HG03045 (cell line): Measurements from ENCODE around the gene SHROOM3.
"Not testable (repeated sequence)": the region's sequence is repeated elsewhere in the genome, so short reads cannot be mapped to it uniquely, and the experiment has no call there.

Experiments used
- ATAC-seq: cut with Tn5 transposase; IDR thresholded peaks from one replicate; pipeline ENCODE4 v1.9.1; 2021; ENCODE audit warnings: mild to moderate bottlenecking, moderate library complexity; ENCODE audit not compliant: unreplicated experiment

SHROOM3 gene

GRCh38 chr4:76712564-76712963 lies 277.5 kb downstream of the SHROOM3 start:
- ATAC-seq: no peak

GRCh38 chr4:76714226-76714625 lies 279.2 kb downstream of the SHROOM3 start:
- ATAC-seq: no peak

DNA sequence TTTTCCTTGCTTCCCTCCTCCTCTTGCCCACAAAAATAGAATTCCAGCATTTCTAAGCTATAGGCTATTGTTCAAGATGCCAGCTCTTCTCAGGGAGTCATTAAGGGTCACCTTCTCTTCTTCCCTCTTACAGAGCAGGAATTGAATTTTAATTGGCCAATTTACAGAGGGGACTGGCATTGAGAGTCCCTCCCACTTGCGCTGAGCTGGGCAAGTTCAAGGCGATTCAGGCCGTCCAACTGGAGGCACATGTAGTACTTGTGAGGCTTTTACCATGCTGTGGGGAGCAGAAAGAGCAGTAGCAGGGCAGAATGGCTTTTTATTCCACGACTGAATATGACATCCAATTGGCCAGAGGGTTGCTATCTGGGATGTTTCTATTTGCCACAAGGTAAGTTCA lies 281.0 kb downstream of the SHROOM3 start:
- ATAC-seq: no peak

DNA sequence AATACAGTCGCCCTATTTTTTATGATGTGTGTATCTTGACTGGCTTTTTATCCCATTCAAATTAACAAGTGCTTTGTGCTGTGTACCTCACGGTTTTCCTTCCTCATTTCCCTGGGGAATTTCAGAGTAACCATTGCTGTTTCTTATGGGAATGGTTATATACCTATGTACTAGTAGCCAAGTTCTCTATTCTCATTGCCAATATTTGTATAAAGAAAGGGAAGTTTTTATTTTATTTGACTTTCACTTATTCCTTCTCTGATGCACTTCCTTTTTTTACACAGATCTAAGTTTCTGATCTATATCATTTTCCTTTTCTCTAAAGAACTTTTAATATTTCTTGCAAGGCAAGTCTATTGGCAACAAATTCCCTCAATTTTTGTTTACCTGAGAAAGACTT lies 281.6 kb downstream of the SHROOM3 start:
- ATAC-seq: no peak

GRCh38 chr4:76717431-76717830 lies 282.4 kb downstream of the SHROOM3 start:
- no peak for ATAC-seq

GRCh38 chr4:76718021-76718420 lies 283.0 kb downstream of the SHROOM3 start:
- no peak for ATAC-seq

DNA sequence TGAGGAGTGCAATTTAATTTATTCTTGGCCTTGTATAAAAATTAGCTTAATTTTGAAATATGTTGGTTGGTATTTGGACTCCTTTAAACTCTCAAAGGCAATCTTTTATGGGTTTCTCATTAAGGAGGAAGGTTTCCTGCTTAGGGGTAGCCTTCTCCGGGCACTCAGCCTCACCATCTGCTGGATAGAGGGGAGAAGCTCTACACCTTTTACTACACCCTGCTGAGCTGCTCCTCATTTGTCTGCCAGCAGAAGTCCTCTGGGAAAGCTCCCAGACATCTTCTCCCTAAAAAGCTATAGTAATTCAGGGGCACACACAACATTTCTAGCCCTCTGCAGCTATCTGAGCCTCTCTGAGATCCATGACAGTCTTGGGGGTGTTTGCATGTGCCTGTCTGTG lies 283.8 kb downstream of the SHROOM3 start:
- no peak for ATAC-seq

DNA sequence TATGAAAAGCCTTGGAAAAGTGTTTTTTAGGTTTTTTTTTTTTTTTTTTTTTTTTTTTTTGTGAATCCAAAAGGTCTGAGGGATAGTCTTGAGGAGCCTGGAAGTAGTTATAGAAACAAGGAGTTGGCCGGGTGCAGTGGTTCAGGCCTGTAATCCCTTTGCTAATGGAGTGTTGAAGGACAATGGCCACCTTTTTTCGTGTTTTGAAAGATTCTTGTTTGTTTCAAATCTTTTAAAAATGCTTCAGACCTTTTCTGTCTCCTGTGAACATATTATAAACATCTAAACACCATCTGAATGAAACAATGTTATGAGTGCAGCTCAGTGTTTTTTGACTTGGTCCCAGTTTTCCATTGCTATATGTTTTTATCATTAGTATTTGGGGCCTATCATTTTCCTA lies 285.1 kb downstream of the SHROOM3 start:
- no peak for ATAC-seq

DNA sequence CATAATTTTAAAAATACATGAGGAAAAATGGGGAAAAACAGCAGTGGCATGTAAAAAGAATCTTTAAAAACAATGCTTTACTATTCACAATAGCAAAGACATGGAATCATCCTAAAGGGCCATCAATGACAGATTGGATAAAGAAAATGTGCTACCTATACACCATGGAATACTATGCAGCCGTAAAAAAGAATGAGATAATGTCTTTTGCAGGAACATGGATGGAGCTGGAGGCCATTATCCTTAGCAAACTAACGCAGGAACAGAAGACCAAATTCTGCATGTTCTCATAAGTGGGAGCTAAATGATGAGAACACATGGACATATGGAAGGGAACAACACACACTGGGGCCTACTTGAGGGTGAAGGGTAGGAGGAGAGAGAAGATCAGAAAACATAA lies 287.1 kb downstream of the SHROOM3 start:
- not testable (repeated sequence) for ATAC-seq

GRCh38 chr4:76722838-76723237 lies 287.8 kb downstream of the SHROOM3 start:
- no peak for ATAC-seq

DNA sequence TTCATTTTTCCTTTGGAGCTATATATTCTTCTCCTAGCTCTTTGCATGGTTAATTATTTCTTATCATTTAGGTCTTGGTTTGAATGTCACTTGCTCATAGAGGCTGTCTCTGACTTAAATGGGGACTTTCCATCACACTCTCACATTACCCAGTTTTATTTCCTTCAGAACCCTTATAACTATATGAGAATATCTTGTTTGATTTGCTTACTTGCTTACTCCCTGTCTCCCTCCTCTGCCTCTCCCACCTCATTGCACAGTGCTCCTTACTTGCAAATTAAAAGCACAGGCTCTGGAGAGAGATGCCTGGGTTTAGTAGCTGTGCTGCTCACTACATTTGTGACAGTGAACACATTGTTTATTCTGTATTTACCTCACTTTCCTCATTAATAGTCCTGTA lies 288.3 kb downstream of the SHROOM3 start:
- ATAC-seq: no peak

DNA sequence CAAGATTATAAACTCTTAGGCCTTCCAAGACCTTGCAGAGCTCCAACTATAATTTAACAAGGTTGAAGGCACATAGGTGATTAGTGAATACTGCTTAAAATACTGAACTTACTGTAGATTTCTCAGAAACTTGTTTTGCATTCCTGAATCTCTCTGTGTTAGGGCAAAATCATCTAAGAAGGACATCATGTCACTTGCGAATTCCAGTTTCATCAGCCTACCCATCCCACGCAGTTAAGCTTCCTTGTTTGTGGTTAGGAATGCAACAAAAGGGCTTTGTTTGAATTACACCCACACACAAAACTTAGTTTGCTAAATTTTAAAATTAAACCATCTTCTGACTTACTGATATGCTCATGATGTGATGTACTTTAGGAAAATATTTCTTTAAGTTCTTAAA lies 288.9 kb downstream of the SHROOM3 start:
- ATAC-seq: no peak

DNA sequence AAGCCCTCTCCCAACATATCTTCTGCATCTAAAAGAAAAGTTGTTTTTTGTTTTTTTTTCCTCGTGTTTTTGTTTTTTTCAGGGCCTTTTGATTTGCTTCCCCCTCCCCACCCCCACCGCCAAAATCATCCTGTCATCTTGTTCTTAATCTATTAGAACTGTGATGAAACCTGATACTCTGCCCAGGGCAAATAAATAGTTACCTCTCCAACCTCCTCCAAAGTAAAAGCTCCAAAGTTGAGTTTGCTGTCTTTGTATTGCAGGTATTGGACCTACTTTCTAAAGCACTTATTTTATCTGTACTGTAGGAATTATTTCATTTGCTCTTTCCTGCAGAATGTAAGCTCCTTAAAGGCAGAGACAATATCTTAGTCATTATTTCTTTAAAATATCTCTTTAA lies 290.0 kb downstream of the SHROOM3 start:
- no peak for ATAC-seq

DNA sequence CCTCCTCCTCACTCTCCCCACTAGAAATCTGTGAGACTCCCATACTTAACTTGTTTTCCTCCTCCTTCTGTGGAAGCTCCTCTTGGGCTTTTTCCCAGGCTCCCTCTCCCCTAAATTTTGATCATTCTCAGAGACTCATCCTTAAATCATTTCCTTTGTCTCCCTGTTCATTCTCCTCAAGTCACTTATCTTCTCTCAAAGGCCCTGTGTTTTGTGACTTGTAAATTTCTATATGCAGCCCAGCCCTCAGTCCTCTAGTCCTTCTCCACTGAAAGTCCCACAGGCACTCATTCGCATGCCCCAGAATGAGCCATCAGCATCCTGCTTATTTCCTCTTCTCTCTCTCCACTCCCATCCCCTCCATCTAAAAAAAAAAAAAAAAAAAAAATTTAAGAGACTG lies 291.1 kb downstream of the SHROOM3 start:
- no peak for ATAC-seq

DNA sequence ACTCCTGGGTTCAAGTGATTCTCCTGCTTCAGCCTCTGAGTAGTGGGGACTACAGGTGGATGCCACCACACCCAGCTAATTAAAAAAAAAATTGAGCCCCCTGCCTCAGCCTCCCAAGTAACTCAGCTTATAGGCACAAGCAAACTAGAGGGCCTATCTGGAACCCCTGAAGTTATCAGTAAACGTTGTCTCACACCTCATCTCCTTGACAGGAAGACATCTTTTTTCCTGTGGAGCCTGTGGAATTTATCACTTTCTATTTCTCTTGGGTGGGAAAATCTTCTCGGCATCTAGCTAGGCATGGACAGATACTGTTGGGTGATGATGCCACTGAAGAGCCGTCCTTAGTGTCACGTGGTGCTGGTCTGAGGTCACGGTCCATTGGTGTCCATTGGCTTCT lies 291.6 kb downstream of the SHROOM3 start:
- no peak for ATAC-seq

DNA sequence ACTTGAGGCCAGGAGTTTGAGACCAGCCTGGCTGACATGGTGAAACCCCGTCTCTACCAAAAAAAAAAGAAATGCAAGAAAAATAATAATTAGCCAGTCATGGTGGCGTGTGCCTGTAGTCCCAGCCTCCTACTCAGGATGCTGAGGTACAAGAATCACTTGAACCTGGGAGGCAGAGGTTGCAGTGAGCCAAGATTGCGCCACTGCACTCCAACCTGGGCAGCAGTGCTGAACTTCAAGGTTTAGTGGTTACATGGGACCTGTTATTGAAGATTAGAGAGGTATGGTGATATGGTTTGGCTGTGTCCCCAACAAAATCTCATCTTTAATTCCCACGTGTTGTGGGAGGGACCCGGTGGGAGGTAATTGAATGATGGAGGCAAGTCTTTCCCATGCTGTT lies 292.9 kb downstream of the SHROOM3 start:
- not testable (repeated sequence) for ATAC-seq

- ATAC-seq: no peak
Observed at GRCh38 chr4:76729460-76729859, 294.4 kb downstream of the SHROOM3 start.

- ATAC-seq: no peak
Observed at GRCh38 chr4:76729980-76730379, 295.0 kb downstream of the SHROOM3 start.

GRCh38 chr4:76732246-76732645 lies 297.2 kb downstream of the SHROOM3 start:
- ATAC-seq: no peak

DNA sequence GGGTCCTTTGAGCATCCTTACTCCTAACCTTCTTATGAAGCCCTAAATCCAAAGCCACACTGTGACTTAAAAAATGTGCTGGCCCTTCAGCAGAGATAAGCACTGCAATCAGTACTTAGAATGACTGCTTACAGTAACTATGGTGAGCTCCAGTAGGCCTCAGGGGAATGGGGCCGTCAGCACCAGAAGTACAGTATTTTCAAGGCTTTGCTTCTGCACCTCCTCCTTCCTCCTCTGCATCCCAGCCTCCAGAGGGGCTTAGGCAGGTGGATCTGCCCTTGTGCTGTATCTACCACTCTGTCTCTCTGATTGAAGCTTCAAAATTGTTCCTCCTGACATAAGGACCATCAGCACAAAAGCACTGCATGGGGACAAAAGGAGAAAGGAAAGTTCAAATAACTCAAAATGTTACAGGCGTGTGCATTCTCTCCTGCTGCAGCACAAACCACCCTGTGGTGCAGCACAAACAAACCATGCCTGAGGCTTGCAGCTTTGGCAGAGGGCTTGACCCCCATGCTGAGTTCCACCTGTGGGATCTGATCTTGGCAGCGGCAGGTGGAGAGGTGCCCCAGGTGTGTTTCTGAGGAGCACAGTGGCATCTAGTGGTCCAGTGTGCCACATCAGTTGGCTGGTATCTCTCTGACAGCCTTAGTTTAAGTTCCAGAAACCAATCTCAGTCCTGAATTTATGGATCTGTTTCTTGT lies 298.2 kb downstream of the SHROOM3 start:
- no peak for ATAC-seq

DNA sequence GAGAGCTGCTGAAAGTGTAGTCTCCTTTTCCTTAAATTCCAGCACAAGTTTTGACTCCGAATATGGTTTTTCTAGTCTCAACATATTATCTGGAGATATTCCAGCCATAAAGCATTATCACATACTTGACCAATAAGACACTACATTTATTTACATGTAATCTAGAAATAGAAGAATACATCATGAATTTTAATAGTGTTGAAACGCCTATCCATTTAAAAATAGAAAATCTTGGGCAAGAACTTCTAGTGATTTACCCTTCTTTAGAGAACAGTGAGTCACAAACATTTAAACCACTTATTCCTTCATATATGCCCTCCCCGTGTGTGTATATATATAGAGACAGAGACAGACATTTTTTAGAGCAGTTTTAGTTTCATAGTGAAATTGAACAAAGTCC lies 301.4 kb downstream of the SHROOM3 start:
- ATAC-seq: no peak

GRCh38 chr4:76737180-76737579 lies 302.2 kb downstream of the SHROOM3 start:
- no peak for ATAC-seq

GRCh38 chr4:76737771-76738085 lies 302.7 kb downstream of the SHROOM3 start:
- ATAC-seq: no peak
